Epithelial cell of esophagus (primary cell): ENCODE measurements around the gene IFNAR2.

Experiments used
- DNase-seq: peaks from one replicate; pipeline ENCODE4 v3.0.0; 2010; ENCODE audit warnings: low read depth
- H3K4me3 ChIP-seq: 2 replicates; pipeline ENCODE4 v1.5.1; 2011; ENCODE audit warnings: mild to moderate bottlenecking, low read length, control low read depth
- TF ChIP-seq, protein P1 (sequence below): IDR thresholded peaks from 2 replicates; pipeline ENCODE4 v1.5.1; 2011; ENCODE audit warnings: low read depth, mild to moderate bottlenecking, low read length, control low read depth, inconsistent platforms; ENCODE audit not compliant: insufficient read depth; ENCODE audit errors: missing control alignments

IFNAR2 gene

DNA sequence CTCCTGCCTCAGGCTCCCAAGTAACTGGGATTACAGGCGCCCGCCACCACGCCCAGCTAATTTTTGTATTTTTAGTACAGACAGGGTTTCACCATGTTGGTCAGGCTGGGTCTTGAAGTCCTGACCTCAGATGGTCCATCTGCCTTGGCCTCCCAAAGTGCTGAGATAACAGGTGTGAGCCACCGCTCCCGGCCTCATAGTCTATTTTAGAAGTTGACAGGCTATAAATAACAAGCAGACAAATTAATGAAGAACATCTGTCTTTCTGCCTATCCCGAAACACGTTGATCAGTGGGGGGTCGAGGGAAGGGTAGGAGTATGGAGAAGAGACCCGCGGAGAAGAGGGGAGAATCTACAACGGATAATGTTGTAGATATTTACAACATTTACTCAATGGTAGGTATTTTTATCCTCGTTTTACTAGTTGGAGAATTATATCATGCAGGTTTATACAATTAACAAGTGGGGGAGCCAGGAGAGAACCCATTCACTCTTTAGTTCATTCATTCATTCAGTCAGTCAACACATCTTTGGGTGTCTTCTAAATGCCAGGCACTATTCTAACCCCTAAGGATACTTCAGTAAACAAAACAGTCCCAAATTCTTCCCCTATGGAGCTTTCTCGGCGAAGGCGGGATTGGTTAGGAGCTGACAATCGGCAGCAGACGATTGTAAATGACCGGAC lies 497 bp upstream of the IFNAR2 start:
- DNase-seq: no peak
- peak overlapping the region; percentile 37 for H3K4me3 ChIP-seq
- TF ChIP-seq, protein P1, sequence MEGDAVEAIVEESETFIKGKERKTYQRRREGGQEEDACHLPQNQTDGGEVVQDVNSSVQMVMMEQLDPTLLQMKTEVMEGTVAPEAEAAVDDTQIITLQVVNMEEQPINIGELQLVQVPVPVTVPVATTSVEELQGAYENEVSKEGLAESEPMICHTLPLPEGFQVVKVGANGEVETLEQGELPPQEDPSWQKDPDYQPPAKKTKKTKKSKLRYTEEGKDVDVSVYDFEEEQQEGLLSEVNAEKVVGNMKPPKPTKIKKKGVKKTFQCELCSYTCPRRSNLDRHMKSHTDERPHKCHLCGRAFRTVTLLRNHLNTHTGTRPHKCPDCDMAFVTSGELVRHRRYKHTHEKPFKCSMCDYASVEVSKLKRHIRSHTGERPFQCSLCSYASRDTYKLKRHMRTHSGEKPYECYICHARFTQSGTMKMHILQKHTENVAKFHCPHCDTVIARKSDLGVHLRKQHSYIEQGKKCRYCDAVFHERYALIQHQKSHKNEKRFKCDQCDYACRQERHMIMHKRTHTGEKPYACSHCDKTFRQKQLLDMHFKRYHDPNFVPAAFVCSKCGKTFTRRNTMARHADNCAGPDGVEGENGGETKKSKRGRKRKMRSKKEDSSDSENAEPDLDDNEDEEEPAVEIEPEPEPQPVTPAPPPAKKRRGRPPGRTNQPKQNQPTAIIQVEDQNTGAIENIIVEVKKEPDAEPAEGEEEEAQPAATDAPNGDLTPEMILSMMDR: no peak

DNA sequence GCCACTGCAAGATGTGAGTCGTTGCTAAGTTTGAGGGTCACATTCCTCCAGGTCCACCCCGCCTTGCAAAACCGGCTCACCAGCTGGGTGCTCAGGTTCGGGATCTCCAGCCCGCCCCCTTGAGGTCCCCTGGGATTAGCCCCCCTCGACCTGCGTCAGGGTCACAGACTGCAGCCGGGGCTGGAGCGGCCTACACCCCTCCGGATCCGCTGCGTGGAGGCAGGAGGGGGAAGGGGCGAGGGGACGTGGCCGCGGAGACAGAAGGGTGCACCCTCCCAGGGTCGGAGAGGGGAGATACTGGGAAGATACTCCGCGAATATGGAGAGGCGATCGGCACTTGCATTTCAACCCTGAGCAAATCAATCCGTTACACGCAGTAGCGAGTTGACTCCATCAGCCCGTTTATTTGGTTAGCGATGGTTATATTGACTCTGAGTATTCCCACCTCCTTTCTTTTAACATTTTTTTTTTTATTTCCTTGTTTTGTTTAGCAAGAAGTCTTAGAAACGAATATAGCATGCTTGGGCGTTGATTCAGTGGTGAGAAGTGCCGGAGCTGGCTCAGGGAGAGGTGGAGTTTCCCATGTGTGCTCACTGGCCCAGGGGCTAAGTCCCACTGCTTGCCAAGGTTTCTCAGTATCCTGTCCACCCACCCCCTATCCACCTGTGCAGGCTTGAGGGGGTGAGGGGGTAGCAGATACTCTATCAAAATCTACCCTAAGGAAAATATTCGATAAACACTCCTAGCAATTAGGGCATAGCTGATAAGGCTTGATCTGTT lies 997 bp downstream of the IFNAR2 start:
- peak overlapping the region; percentile 69 for H3K4me3 ChIP-seq
- DNase-seq: peak; percentile 90
- TF ChIP-seq, protein P1: no peak

DNA sequence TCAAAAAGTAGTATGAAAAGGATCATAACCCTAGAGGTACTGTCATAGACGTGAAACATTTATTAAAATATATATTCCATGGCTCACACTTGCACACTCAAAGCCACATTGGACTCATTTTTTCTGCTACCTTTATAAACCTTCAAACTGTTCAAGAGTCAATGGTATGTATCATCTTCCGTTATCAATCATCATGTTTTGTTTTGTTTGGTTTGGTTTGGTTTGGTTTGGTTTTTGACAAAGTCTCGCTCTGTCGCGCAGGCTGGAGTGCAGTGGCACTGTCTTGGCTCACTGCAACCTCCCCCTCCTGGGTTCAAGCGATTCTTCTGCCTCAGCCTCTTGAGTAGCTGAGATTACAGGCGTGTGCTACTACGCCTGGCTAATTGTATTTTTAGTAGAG lies 1.8 kb downstream of the IFNAR2 start:
- DNase-seq: no peak
- TF ChIP-seq, protein P1: no peak
- H3K4me3 ChIP-seq: no peak overlapping the region

DNA sequence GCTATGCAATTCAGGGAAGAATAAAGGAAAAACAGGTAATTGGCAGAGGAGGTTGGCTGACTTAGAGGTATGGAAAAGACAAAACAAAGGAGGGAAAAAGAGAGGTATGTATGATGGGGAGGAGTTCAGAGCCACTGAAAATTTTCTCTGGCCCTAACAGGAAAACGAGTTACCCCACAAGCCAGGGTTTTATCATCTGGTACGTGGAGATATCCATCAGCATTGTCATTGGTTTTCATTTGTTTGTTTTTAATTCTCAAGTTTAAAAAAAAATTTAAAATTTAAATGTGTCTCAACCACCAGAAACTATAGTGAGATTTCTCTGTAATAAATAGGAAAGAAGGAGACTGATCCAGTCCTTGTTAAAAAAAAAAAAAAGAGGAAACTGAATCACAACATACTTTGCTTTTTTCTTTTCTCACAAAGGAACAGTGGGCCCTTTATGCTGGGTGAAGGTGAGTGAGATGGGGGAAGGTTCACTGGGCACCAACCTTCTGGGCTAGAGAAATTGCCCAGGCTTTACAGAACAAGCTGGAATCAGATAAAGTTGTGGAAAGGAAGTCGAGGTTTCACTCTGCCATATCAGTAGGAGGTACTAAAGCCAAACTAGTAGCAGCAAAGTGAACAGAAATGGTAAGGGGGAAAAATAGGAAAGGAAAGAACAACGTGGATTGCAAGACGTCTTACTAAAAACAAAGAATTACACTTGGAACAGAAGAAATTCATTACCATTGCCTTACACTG lies 2.7 kb downstream of the IFNAR2 start:
- no peak for DNase-seq
- no peak overlapping the region for H3K4me3 ChIP-seq
- TF ChIP-seq, protein P1: no peak

DNA sequence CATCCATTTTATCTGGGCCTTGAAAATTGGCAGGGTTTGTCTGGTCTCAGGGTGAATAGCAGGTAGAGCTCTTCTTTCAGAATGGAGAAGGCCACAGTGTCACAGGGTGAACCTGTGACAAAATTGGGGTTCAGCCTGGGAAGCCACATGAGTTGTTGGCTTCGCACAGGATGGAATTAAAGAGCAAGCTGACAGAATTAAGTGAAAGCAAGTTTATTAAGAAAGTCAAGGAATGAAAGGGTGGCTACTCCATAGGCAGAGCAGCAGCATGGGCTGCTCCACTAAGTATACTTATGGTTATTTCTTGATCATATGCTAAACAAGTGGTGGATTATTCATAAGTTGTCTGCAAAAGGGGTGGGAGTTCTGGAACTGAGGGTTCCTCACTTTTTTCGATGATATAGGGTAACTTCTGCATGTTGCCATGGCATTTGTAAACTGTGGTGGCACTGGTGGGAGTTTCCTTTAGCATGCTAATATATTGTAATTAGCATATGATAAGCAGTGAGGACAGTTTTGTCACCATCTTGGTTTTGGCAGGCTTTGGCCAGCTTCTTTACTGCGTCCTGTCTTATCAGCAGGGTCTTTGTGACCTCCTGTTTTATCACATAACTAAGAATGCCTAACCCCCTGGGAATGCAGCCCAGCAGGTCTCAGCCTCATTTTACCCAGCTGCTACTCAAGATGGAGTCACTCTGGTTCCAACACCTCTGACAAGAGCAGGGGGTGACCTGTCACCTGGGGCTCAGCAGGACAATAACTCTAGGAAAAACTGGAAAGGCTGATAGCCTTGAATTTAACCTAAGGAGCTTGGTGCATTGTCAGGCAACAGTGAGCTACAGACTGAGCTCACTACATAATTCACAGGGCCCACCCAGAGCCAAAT lies 5.1 kb downstream of the IFNAR2 start:
- no peak for DNase-seq
- TF ChIP-seq, protein P1: no peak
- no peak overlapping the region for H3K4me3 ChIP-seq

DNA sequence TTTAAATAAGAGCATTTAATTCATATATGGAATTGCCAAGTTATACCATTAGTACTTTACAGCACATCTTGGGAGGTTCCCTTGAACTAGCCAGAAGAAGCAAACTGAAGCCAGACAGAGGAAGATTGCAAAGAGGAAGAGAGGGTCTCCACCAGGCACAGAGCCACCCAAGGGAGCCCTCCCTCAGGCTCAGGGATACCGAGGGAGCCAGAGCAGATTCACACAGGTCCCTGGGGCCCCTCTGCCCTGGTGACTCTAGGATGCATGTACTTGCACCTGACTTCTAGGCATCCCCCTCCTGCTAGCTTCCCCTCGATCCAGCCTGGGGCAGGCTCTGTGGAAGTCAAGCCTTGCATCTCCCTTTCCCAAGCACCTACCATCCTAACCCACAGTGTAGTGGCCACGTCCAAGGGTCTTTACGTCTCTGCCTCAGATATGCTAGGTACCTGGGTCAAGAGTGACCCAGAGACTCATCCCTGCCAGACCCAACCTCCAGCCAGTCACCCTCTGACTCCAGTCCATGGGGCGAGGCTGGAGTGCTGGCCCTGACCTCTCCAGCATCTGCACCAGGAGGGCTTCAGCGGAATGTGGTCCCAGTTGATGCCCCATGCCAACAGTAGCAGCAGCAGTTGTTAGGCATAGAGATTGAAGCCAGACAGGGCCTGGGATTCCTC lies 6.4 kb downstream of the IFNAR2 start:
- TF ChIP-seq, protein P1: no peak
- no peak for DNase-seq

More for the DNA sequence above, 6.4 kb downstream of the IFNAR2 start:
- no peak overlapping the region for H3K4me3 ChIP-seq
